GM19099 (cell line): Measurements from ENCODE around the gene IL18.

Experiments
- POLR2A ChIP-seq: IDR thresholded peaks from 3 replicates; pipeline ENCODE4 v1.6.1; 2011; ENCODE audit warnings: low read depth; ENCODE audit not compliant: insufficient read length; ENCODE audit errors: extremely low read depth

IL18 gene

DNA sequence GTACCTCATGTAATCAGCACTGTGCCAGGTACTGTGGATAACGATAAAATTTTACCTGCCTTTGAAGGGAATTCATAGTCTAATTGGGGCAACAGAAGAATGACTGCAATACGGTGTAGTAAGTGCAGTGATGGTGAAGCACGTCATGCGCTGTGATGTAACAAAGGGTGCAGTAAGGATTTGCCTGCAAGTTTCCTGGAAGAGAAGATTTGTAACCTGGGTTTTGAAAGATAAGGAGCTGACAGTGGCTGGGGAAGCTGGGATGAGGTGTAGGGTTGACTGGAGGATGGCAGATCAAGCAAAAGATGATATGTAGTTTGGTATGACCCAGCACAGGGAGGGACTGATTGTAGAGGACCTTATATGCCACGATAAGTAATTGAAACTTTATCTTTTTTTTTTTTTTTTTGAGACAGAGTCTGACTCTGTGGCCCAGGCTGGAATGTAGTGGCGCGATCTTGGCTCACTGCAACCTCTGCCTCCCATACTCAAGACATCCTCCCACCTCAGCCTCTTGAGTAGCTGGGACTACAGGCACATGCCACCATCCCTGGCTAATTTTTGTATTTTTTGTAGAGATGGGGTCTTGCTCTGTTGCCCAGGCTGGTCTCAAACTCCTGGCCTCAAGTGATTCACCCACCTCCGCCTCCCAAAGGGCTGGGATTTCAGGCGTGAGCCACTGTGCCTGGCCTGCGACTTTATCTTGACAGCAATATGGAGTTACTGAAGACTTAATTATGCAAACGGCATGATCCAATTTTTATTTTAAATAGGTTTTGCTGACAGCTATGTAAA is 66.0 kb downstream of the IL18 start:
- no peak for TF ChIP-seq POLR2A

DNA sequence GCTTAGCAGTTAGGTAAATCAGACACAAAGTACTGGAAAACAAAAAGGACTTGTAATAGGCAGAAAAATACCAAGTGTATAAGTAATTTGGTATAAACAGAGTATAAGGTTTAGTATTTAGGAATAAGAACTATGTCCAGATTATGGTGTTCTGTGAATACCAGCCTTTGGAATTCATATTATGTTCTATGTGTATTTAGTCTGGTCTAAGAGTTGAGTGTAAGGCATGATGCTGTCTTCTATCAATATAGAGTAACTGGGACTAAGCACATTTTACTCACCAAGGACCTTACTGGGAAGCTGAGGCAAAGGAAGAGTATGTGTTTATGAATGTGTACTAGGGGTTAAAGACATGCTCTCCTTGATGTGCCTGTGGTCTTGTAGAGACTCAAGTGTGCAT is 67.7 kb downstream of the IL18 start:
- TF ChIP-seq POLR2A, result no peak
